KMS-11 (cell line): ENCODE measurements around the gene ENDOU.
"Not testable (repeated sequence)": the region's sequence is repeated elsewhere in the genome, so short reads cannot be mapped to it uniquely, and the experiment has no call there.

Experiments
- H2AFZ ChIP-seq: fragments of 200-600 bp; sonication (generic); 2 replicates; pipeline ENCODE4 v1.6.1; 2016; ENCODE audit warnings: antibody characterized with exemption, mixed run types, low read depth
- H3K27ac ChIP-seq: fragments of 200-600 bp; sonication (generic); 2 replicates; pipeline ENCODE4 v1.6.1; 2016; ENCODE audit warnings: mild to moderate bottlenecking, mixed run types
- H3K27me3 ChIP-seq: fragments of 200-600 bp; sonication (generic); 2 replicates; pipeline ENCODE4 v1.6.1; 2017; ENCODE audit warnings: mild to moderate bottlenecking, low read depth, mixed run types, moderate library complexity; ENCODE audit not compliant: insufficient read depth
- H3K36me3 ChIP-seq: fragments of 200-600 bp; sonication (generic); 2 replicates; pipeline ENCODE4 v1.6.1; 2017; ENCODE audit warnings: mild to moderate bottlenecking, mixed run types; ENCODE audit not compliant: insufficient read depth
- H3K4me1 ChIP-seq: fragments of 200-600 bp; sonication (generic); 2 replicates; pipeline ENCODE4 v1.6.1; 2016; ENCODE audit warnings: mild to moderate bottlenecking, low read depth, mixed run types; ENCODE audit not compliant: poor library complexity, severe bottlenecking
- H3K4me2 ChIP-seq: fragments of 200-600 bp; sonication (generic); 2 replicates; pipeline ENCODE4 v1.7.0; 2016; ENCODE audit warnings: mild to moderate bottlenecking, mixed run types
- H3K4me3 ChIP-seq: fragments of 200-600 bp; sonication (generic); IDR thresholded peaks from 2 replicates; pipeline ENCODE4 v1.6.1; 2017; ENCODE audit warnings: low read depth, low read length, mixed read lengths; ENCODE audit not compliant: insufficient read depth
- H3K79me2 ChIP-seq: fragments of 200-600 bp; sonication (generic); 2 replicates; pipeline ENCODE4 v1.6.1; 2016; ENCODE audit warnings: low read depth, mixed run types; ENCODE audit not compliant: insufficient read depth
- H3K9ac ChIP-seq: fragments of 200-600 bp; sonication (generic); 2 replicates; pipeline ENCODE4 v1.6.1; 2016; ENCODE audit warnings: mild to moderate bottlenecking, mixed run types
- H4K20me1 ChIP-seq: fragments of 200-600 bp; sonication (generic); 2 replicates; pipeline ENCODE4 v1.6.1; 2016; ENCODE audit warnings: mild to moderate bottlenecking, mixed run types; ENCODE audit not compliant: insufficient read depth
- TF ChIP-seq, protein P1 (sequence below): fragments of 200-600 bp; sonication (generic); conservative IDR thresholded peaks from 2 replicates; pipeline ENCODE4 v1.6.1; 2017; ENCODE audit warnings: low read depth, mild to moderate bottlenecking, antibody characterized with exemption, low read length, moderate library complexity, mixed read lengths

Gene ENDOU

DNA sequence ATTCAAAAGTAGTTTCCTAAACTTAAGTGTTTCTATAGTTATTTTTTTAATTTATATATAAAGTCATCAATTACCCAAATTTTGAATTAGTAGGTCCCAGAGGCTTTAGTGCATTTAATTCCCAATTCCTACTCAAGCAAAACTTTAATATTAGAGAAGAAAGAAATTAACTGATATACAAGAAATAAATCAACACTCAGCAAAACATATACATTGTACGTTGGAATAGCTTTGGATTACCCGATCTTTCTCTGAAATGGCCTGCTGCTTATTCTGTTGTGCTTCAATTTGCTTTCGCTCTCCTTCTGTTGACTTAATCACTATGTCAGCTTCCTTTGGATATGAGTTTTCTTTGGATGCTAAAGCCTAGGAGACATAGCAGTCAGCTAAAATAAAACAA, 37.7 kb downstream of the ENDOU start:
- no peak overlapping the region for H2AFZ ChIP-seq
- H3K4me1 ChIP-seq, result no peaks in the 10 kb centered on the region
- H3K36me3 ChIP-seq, result peaks cover 4% of the 10 kb centered on the region; the same call in 1 of the 2 replicates
- no peak overlapping the region for H3K4me2 ChIP-seq
- no peaks in the 10 kb centered on the region for H3K27me3 ChIP-seq
- no peak overlapping the region for H3K4me3 ChIP-seq
- TF ChIP-seq, protein P1, sequence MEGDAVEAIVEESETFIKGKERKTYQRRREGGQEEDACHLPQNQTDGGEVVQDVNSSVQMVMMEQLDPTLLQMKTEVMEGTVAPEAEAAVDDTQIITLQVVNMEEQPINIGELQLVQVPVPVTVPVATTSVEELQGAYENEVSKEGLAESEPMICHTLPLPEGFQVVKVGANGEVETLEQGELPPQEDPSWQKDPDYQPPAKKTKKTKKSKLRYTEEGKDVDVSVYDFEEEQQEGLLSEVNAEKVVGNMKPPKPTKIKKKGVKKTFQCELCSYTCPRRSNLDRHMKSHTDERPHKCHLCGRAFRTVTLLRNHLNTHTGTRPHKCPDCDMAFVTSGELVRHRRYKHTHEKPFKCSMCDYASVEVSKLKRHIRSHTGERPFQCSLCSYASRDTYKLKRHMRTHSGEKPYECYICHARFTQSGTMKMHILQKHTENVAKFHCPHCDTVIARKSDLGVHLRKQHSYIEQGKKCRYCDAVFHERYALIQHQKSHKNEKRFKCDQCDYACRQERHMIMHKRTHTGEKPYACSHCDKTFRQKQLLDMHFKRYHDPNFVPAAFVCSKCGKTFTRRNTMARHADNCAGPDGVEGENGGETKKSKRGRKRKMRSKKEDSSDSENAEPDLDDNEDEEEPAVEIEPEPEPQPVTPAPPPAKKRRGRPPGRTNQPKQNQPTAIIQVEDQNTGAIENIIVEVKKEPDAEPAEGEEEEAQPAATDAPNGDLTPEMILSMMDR, result no peak
- no peaks in the 10 kb centered on the region for H3K79me2 ChIP-seq
- no peak overlapping the region for H3K9ac ChIP-seq
- H4K20me1 ChIP-seq, result peaks cover 5% of the 10 kb centered on the region; the same call in 1 of the 2 replicates
- no peak overlapping the region for H3K27ac ChIP-seq

DNA sequence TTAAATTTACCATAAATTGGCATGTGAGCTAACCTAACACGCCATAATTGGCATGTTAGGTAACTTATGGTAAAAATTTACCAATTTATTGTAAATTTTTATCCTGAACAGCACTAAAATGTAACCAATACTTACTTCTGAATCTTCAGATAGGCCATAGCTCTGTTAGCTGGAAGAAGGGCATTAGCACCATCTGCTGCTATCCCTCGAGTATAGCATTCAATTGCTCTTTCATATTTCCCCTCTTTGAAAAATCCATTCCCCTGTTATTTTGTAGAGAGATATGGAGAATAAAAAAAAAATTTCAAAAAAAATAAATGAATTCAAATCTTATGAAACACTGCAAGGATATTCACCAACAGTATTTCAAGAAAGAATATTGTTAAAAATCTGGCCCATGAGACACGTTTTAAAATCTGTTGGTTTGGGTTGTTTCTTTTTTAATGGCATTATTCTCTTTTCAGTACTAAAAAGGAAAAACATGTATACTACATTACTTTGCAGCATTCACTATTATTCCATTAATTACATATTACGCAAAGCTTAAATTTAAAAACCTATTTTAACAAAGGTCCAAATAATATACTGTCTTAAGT, 38.5 kb downstream of the ENDOU start:
- no peaks in the 10 kb centered on the region for H3K27me3 ChIP-seq

DNA sequence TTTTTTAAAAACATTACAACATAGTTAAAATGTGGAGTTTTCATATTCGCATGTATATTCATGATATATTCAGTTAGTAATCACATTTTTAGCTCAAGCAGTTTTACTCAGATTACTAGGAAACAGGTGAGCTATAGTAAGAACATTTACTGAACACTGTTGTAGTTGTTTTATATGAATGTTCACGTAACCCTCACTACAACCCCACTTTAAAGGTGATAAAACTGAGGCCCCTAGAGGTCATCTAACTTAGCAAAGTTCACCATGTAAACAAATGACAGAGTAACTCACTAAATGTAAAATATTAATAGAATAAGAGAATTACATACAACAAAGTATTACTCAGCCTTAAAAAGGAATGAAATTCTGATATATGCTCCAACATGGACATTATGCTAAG, 45.5 kb downstream of the ENDOU start:
- TF ChIP-seq, protein P1, result no peak
- H3K4me1 ChIP-seq, result peaks cover 4% of the 10 kb centered on the region
- H3K9ac ChIP-seq, result no peak overlapping the region
- H3K79me2 ChIP-seq, result no peaks in the 10 kb centered on the region
- no peak overlapping the region for H3K27ac ChIP-seq
- H4K20me1 ChIP-seq, result no peaks in the 10 kb centered on the region
- no peak overlapping the region for H3K4me3 ChIP-seq
- H3K27me3 ChIP-seq, result no peaks in the 10 kb centered on the region
- no peak overlapping the region for H2AFZ ChIP-seq
- H3K36me3 ChIP-seq, result no peaks in the 10 kb centered on the region; the same call in none of the 2 replicates
- H3K4me2 ChIP-seq, result no peak overlapping the region

More for the DNA sequence above, 38.5 kb downstream of the ENDOU start:
- Histone ChIP-seq H2AFZ (no peak overlapping the region), H3K36me3 (peaks cover 4% of the 10 kb centered on the region; the same call in 1 of the 2 replicates), H3K4me1 (no peaks in the 10 kb centered on the region), H3K9ac (no peak overlapping the region), H3K4me2 (no peak overlapping the region), H3K4me3 (no peak overlapping the region), H3K27ac (no peak overlapping the region), H3K79me2 (no peaks in the 10 kb centered on the region), H4K20me1 (peaks cover 5% of the 10 kb centered on the region; the same call in 1 of the 2 replicates)
- TF ChIP-seq, protein P1, result peak; percentile 64; the same call in 1 of the 2 replicates

DNA sequence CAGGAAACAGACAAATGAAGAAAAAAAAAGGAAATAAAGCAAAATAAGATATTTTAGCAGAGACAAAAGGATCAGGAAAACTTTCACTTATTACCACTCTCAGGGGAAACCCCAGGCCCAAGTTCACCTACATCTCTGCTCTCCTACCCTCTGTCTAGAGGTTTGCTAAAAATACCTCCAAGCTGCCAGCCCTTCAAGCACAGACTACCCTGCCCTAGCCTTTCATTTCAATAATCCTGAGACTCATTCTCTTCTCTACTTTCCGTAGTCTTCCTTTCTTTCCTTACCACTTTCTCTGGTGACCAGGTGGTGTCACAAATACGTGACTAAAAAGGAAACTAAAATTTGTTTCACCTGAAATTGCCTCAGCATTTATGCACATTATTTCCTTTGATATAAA, 53.2 kb downstream of the ENDOU start:
- H3K4me3 ChIP-seq, result no peak overlapping the region
- peaks cover 6% of the 10 kb centered on the region for H3K36me3 ChIP-seq
- H3K27ac ChIP-seq, result no peak overlapping the region
- H2AFZ ChIP-seq, result no peak overlapping the region
- H3K9ac ChIP-seq, result no peak overlapping the region
- TF ChIP-seq, protein P1, result no peak
- no peaks in the 10 kb centered on the region for H3K27me3 ChIP-seq
- no peaks in the 10 kb centered on the region for H3K79me2 ChIP-seq
- H4K20me1 ChIP-seq, result no peaks in the 10 kb centered on the region
- peaks cover 13% of the 10 kb centered on the region for H3K4me1 ChIP-seq
- H3K4me2 ChIP-seq, result no peak overlapping the region

DNA sequence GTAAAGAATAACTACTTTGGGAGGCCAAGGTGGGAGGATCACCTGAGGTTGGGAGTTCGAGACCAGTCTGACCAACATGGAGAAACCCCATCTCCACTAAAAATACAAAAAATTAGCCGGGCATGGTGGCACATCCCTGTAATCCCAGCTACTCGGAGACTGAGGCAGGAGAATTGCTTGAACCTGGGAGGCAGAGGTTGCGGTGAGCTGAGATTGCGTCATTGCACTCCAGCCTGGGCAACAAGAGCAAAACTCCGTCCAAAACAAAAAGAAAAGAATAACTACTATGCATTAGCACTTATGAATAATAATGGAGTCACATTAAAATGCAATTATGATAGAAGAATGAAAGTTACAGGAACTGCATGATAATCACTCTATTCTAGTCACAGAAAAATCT, 57.4 kb downstream of the ENDOU start:
- H3K4me1 ChIP-seq, H3K9ac ChIP-seq, H3K4me3 ChIP-seq, H2AFZ ChIP-seq, H3K4me2 ChIP-seq, H3K79me2 ChIP-seq, H4K20me1 ChIP-seq, H3K27me3 ChIP-seq, H3K27ac ChIP-seq, H3K36me3 ChIP-seq: not testable (repeated sequence)
